Suppressor macrophage treated with lipopolysaccharide for 1 hour (primary cell): ENCODE data around the gene KRTAP10-7.
"Not testable (repeated sequence)": the region's sequence is repeated elsewhere in the genome, so short reads cannot be mapped to it uniquely, and the experiment has no call there.

Source experiments
- DNase-seq, 3 donors: peaks; one replicate each; pipeline ENCODE4 v3.0.0-alpha.2; 2020 to 2022

The KRTAP10-7 gene

DNA sequence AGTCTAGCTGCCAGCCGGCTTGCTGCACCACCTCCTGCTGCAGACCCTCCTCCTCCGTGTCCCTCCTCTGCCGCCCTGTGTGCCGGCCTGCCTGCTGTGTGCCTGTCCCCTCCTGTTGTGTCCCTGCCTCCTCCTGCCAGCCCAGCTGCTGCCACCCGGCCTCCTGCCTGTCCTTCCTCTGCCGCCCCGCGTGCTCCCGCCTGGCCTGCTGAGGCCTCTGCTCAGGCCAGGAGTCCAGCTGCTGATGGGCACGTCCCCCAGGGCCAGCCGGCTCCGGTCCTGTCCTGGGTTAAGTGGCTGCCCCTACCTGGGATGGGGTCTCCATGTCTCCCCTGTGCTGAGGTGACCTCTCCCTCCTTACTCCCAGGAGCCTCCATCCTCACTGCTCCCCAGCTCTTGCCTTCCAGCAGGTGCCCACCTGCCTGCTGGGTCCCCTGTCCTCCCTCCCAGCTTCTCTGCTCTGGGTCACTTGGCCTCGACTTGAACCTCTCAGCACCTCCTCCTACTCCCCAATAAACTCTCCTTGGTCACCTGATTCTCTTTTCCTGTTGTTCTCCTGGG, 12.4 kb downstream of the KRTAP10-7 start:
- DNase-seq: no peak

DNA sequence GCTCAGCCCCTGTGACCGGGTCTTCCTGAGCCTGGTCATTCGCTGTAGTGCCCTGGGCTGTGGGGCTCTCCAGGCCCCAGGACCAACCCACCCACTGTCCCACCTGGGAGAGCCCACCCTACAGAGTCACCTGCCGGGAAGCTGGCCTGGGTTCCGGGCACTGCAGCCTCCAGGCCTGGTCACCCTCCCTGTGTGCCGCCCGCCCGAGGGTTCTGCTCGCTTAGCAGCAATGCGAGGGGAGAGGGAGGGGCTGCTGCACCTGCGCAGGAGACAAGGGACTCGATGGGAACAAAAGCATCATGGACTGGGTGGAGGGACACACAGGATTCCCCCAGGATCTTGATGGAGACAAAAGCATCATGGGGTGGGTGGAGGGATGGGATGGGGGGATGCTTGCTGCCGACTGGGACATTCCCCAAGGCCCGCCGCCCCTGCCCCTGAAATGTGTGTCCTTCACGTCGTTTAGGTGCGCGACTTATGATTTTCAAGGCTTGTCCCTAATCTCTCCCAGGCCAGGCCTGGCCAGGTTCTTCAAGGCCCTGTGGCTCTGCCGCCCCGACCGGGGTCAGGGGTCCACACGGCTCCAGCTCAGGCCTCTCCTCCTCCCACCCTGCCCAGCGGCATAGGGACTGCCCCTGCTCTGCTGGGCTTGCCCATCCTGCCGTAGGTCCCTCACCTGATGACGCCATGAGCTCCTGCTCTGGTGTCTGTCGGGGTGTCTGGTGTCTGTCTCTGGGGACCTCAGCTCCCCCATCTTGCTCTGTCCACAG, 13.2 kb downstream of the KRTAP10-7 start:
- DNase-seq: no peak

DNA sequence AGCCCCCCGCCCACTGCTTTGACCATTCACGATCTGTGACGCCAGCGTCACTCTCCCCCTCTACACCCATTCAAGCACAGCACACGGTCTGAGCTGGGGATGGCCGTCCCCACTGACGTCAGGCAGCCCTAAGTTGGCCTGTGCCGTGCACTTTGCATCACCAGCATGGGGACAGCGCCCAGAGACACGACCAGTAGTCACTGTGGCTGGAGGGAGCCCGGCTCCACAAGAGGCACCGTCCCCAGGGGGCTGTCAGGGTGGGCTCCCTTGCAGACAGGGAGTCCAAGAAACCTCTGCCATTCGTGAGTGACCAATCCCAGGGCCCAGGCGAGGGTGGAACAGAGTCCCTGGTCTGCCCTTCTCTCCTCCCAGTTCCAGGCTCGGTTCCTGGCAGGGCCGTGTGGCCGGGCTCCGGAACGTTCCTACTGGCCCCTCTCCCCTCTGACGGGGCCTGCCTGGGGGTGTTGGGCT, 13.8 kb downstream of the KRTAP10-7 start:
- no peak for DNase-seq

DNA sequence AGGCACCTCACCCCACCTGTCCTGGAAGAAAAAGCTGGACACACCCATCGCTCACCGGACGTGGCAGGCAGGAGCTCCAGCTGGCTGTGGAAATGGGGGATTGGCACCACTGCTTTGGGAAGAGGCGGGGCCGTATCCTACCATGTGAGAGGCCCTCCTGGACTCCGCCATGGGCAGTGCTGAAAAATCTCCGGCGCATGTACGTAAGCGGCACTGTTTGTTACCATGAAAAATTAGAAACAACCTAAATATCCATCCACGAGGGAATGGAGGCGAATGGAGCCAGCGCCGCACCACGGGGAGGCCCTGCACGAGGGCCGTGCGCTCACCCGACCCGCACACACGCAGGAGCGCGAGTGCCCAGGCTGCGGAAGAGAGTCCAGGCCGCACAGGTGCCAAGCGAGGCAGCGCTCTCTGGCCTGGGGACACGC, 14.6 kb downstream of the KRTAP10-7 start:
- DNase-seq: no peak

DNA sequence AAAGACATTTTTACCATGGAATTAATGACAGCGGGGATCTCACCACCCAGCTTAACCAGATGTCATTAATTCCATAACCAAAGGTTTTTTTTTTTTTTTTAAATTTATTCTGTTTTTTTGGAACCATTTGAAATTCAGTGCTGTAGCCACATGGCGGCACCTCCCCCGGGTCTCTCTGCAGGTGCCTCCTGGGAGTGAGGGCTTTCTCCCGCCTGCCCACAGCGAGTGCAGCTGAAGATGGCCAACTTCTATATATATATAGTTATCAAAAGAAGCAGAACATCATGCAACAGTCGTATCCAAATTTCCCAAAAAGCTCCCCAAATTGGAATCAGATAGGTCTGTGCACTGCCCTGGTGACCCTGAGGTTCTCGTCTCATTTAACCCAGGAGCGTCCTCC, 15.1 kb downstream of the KRTAP10-7 start:
- DNase-seq: no peak

DNA sequence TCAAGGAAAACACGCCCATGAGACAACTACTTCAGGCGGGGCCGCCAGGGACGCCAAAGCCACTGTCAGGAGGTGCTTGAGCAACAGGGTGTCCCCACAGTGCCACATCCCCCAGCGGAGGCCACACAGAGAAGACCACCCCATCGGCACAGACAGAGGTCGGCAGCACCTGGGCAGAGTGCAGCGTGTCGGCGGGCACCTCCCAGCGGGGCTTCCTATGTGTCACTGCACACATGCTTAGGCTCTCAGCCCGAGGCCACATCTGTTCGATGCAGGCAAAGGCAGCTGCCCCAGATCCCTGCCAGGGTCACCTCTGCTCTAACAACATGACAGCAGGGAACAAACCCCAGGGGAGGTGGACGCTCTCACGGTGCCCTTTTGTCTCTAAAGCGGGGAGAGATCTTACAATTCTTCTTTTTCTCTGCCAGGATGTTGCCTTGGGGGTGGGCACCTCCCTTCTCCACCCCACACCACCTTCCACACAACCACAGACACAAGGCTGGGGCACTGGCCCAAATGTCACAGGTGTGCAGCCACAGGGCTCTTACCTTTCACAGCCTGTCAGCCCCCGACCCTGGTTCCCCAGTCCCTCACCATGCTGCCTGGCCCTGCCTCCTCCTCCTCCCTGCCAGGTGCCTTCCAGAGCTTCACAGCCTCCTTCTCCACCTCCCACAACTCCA, 15.7 kb downstream of the KRTAP10-7 start:
- no peak for DNase-seq

DNA sequence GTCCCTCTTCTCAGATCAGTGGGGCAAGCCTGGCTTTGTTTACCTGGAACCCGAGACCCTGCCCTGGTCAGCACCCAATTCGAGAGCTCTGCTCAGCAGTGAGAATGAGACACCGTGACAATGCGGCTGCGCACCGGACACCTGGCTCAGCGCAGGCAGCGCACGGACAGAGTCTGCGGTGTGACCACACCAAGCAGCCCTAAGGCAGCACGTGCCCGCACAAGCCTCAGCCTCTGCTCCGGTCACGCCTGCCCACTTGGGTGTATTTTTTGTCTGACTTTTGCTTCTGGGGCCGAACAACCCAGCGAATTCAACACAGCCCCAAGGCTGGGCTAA, 16.2 kb downstream of the KRTAP10-7 start:
- no peak for DNase-seq

DNA sequence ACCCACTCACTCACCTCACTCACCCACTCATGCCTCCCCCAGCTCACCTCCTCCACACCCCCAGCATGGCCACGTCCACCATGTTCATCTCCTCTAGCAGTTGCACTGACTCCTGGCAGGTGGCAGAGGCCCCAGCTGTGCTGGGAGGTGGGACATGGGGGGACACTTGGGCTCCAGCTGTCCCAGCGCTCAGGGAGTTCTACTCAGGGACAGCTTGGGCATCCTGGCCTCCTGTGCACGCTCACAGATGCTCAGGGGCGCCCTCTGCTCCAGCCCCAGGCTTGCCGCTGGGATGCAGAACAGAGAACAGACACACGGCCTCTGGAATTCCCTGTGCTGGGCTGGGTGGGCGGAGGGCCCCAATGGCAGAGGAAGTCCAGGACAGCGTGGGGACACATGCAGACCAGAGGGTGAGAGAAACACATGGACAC, 16.7 kb downstream of the KRTAP10-7 start:
- DNase-seq: no peak

DNA sequence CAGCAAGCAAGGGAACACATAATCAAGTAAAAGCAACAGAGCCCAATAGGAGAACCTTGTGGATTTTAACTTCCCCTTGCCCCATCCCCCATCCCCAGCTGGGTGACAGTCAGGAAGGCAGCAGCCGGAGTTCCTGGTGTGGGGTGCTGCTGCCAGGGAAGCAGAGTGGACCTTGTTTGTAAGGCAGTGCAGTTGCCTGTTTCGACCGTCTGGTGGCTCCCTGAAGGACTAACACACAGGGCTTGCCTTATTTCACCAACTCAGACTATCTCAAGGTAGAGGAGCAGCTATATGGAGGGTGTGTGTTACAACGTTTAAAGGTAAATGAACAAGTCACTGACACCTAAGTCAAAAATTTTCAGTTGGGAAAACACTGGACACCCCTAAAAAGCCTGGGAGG, 18.1 kb downstream of the KRTAP10-7 start:
- DNase-seq: peak in 2 of 3 donors; percentile 24 to 49

DNA sequence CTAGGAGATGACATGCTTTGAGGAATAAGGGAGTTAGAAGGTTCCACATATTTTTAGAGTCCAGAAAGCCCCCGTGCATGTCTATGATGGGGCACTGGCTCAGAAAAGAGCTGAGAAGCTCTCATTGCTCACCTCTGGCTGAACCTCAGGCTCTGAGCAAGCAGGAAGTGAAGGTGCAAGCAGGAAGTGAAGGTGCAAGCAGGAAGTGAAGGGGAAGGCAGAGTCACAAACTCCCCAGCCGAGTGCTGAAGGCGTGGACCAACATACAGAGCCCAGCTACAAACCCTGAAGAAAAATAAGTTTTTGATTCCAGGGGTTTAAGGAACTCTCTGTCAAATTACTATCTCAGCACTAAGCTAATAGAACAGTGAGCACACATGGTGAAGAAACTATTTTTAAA, 18.5 kb downstream of the KRTAP10-7 start:
- DNase-seq: no peak

DNA sequence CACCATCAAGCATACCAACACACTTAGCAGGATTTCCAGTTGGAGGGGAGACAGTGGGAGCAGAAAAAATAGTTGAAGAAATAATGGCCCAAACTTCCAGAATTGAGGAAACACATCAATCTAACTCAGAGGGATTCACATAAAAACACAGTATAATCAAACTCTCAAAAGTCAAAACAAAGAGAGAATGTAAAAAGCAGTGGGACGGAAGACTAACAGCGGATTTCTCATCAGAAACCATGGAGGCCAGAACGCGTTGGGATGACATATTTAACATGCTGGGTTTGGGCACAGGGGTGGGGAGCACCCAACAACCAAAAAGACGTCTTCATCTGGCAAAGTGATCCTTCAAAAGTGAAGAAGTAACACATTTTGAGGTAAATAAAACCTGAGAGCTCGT, 19.5 kb downstream of the KRTAP10-7 start:
- DNase-seq: no peak

DNA sequence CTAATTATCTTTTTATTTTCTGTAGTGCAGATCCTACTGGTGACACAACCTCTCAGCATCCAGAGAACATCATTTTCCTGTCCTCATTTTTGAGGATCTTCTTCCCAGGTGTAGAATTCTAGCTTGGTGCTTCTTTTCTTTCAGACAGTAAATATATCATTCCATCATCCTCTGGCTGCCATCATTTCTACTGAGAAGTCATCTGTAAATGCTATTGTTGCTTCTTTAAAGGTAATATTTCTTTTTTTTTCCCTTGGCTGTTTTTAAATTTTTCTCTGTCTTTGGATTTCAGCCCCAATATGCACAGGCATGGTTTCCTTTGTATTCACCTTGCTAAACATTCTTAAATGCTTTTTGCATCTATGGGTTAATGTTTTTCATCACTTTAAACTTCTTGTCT, 23.2 kb downstream of the KRTAP10-7 start:
- DNase-seq: no peak

DNA sequence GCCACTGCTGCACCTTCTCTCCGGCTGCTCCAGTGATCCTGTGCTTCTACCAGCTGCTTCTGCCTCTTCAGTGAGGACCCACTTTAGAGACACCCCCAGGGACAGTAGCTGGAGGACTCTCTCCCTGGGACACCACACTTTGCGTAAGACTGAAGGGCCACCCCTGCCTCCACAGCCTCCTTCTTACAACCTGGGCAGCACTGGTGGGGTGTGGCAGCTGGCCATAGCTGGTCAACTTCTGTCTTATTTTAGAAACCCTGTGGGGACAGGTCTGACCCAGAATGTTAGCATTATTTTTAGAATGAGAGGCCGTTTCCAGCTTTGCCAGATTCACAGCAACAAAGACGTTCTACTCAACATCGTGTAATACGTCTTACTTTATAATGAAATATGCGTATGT, 25.4 kb downstream of the KRTAP10-7 start:
- DNase-seq: no peak

DNA sequence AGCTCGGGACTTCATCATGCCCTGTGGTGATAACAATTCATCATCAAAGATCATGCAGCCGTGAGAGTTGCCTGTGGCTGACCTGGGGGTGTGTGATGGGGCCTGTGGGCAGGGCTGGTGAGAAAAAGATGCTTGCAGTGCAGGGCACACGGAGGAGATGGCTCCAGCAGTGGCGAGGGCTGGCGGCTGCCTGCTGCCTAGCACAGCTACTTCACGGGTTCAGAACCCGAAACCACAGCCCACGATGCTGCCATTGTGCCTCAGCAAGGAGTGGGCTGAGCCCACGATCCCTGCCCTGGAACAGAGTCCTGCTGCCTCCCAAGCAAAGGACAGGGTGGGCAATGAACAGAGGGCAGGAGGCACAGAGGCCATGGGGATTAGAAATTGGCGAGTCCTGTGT, 25.9 kb downstream of the KRTAP10-7 start:
- DNase-seq: no peak

DNA sequence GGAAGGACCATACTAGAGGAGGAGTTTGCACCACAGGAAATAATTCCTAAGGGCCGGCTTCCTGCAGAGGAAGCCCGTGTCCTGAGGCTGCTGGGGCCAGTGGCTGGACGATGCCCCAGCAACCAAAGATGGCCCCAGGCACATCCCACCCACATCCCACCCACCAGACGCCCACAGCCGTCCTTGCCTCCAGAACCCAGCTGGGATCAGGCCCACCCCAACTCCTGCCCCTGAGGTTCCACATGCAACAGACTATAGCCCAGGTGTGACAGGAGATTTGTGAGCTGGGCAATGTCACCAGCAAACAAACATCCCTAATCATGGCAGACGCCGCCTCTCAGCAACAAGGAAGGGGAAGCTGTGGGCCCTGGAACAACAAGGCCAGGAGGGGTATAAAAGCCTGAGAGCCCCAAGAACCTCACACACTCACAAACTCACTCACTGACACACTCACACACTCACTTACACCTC, 26.3 kb downstream of the KRTAP10-7 start, which contains the start of gene KRTAP10-9:
Gene KRTAP10-9 (plus strand): TSS at position 421 of the 471 bp plus-strand sequence. CDS start 79 bp downstream, outside the sequence.
- no peak for DNase-seq

DNA sequence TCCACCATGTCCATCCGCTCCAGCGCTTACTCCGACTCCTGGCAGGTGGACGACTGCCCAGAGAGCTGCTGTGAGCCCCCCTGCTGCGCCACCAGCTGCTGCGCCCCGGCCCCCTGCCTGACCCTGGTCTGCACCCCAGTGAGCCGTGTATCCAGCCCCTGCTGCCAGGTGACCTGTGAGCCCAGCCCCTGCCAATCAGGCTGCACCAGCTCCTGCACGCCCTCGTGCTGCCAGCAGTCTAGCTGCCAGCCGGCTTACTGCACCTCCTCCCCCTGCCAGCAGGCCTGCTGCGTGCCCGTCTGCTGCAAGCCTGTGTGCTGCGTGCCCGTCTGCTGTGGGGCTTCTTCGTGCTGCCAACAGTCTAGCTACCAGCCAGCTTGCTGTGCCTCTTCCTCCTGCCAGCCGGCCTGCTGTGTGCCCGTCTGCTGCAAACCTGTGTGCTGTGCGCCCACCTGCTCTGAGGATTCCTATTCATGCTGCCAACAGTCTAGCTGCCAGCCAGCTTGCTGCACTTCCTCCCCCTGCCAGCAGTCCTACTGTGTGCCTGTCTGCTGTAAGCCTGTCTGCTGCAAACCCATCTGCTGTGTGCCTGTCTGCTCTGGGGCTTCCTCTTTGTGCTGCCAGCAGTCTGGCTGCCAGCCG, 26.9 kb downstream of the KRTAP10-7 start:
- DNase-seq: not testable (repeated sequence)

DNA sequence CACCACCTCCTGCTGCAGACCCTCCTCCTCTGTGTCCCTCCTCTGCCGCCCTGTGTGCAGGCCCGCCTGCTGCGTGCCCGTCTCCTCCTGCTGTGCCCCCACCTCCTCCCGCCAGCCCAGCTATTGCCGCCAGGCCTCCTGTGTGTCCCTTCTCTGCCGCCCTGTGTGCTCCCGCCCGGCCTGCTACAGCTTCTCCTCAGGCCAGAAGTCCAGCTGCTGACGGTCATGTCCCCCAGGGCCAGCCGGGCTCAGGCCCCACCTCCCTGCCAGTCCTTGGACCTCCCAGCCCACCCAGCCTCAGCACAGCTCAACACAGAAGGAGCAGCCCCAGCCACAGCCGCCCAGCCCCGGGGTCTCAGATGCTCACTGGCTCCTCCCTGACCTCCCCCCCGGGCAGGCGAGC, 27.4 kb downstream of the KRTAP10-7 start:
- not testable (repeated sequence) for DNase-seq

DNA sequence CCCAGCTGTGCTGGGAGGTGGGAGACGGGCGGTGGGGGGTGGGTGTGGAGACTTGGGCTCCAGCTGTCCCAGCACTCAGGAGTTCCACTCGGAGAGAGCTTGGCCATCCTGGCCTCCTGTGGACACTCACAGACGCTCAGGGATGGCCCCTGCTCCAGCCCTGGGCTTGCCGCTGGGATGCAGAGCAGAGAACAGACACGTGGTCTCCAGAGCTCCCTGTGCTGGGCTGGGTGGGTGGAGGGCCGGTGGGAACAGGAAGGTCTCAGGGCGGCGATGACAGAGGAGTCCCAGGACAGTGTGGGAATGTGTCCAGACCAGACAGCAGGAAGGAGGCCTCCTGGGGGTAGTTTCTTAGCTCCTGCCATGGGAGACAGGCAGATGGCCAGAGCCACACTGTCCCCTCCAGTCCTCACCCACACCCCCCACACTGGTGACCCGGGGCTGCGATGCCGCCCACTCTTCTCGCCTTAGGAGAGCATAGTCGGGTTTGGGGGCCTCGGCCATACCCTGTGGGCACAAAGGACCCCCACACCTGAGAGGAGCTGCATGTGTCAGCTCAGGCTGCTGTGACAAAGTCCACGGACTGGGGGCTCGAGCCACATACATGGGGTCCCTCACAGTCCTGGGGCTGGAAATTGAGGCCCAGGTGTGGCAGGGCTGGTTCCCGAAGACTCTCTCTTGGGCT, 28.5 kb downstream of the KRTAP10-7 start:
- no peak for DNase-seq

DNA sequence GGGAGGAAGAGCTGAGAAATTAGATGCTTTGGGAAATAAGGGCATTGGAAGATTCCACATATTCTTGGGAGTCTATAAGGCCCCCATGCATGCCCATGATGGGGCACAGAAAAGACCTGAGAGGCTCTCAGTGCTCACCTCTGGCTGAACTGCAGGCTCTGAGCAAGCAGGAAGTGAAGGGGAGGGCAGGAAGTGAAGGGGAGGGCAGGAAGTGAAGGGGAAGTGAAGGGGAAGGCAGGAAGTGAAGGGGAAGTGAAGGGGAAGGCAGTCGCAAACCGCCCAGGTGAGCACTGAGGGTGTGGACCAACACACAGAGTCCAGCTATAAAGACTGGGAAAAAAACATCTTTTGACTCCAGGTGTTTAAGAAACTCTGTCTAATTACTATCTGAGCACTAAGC, 30.0 kb downstream of the KRTAP10-7 start:
- no peak for DNase-seq

DNA sequence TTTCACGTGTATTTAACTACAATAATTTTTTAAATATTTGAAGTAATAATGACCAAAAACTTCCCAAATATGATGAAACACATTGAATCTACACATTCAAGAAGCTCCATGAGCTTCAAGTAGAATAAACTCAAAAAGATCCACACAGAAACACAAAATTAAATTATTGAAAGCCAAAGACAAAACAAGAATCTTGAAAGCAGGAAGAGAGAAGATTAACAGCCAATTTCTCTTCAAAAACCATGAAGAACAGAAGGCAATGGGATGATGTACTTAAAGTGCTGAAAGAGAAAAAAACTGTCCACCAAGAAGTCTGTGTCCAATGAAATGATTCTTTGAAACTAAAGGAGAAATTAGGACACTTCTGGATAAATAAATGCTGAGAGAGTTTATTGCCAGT, 31.7 kb downstream of the KRTAP10-7 start:
- DNase-seq: no peak

DNA sequence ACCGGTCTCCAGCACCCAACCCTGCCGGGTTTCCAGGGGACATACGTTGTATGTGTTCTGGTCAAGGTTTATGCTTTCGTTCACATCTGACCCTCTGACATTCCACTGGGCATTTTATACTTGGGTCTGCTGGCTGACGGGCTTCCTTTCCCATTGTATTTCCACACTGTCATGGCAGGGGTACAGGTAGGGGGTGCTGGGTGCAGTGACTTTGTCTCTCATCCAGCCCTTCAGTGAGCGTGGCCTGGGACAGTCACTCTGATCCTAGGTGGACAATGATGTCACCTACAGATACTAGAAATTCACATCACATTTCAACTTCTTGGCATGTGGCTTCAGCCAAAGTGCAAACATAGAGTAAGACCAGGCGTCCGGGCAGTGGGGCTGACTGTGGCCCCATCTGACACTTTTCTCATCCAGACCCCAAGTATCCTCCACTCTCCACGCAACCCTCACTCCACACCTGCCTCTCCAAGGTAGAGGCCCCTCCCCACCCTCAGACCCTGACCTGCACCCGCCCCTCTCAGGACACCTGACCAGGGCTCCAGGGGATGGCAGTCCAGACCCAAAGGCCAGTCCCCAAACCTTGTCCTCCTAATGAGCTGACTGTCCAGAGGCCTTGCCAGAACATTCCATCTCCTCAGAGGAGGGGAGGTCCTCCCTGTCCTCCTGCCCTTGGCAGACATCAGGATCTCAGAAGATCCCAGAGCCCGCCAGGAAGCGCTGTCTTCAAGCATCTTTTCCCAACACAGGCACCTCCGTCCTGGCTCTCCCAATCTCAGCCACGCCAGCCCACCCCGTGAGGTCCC, 36.0 kb downstream of the KRTAP10-7 start:
- no peak for DNase-seq
